DND-41 (cell line): ENCODE measurements around the gene HLA-DOA.

Experiments used
- ATAC-seq: fragments of 200-7000 bp; cut with Tn5 transposase; 3 replicates; pipeline ENCODE4 v1.9.1; 2021; ENCODE audit warnings: low read depth; ENCODE audit not compliant: insufficient read depth
- DNase-seq: peaks from one replicate; pipeline ENCODE4 v3.0.0-alpha.2; 2020
- H2AFZ ChIP-seq: 2 replicates; pipeline ENCODE4 v1.6.0; 2012; ENCODE audit warnings: low read depth, low read length
- H3K27ac ChIP-seq: 2 replicates; pipeline ENCODE4 v1.5.1; 2012; ENCODE audit warnings: low read length, inconsistent platforms
- H3K27me3 ChIP-seq: fragments of 200-600 bp; sonication (generic); 2 replicates; pipeline ENCODE4 v1.6.0; 2012; ENCODE audit warnings: low read length, mild to moderate bottlenecking, inconsistent platforms; ENCODE audit not compliant: insufficient read depth, poor library complexity
- H3K36me3 ChIP-seq: 2 replicates; pipeline ENCODE4 v1.5.1; 2012; ENCODE audit warnings: low read length, inconsistent platforms; ENCODE audit not compliant: insufficient read depth
- H3K4me1 ChIP-seq: 2 replicates; pipeline ENCODE4 v1.5.1; 2012; ENCODE audit warnings: mild to moderate bottlenecking, low read length; ENCODE audit not compliant: insufficient read depth
- H3K4me2 ChIP-seq: 2 replicates; pipeline ENCODE4 v1.6.0; 2012; ENCODE audit warnings: mild to moderate bottlenecking, moderate library complexity, low read length, inconsistent platforms; ENCODE audit not compliant: insufficient read depth
- H3K4me3 ChIP-seq, 2 experiments: fragments of 200-600 bp in 1 of 2; shearing (Covaris generic) in 1 of 2; 2 replicates each; pipeline ENCODE4 v1.5.1; 2012 to 2016; ENCODE audit warnings: inconsistent platforms in 2 of 2, low read length in 2 of 2, mild to moderate bottlenecking in 2 of 2, low read depth in 1 of 2, moderate library complexity in 1 of 2
- H3K79me2 ChIP-seq: 2 replicates; pipeline ENCODE4 v1.6.0; 2012; ENCODE audit warnings: low read length, inconsistent platforms; ENCODE audit not compliant: insufficient read depth
- H3K9ac ChIP-seq: 2 replicates; pipeline ENCODE4 v1.6.0; 2012; ENCODE audit warnings: low read depth, mild to moderate bottlenecking, inconsistent platforms, low read length, moderate library complexity
- H3K9me3 ChIP-seq: 2 replicates; pipeline ENCODE4 v1.5.1; 2012; ENCODE audit warnings: low read length, moderate library complexity, mild to moderate bottlenecking, inconsistent platforms; ENCODE audit not compliant: insufficient read depth, severe bottlenecking
- H4K20me1 ChIP-seq: 2 replicates; pipeline ENCODE4 v1.6.0; 2012; ENCODE audit warnings: low read length; ENCODE audit not compliant: insufficient read depth
- EZH2 ChIP-seq: IDR thresholded peaks from 3 replicates; pipeline ENCODE4 v1.6.1; 2012; ENCODE audit warnings: borderline replicate concordance, low read depth, mild to moderate bottlenecking, moderate library complexity, low read length, inconsistent platforms; ENCODE audit not compliant: severe bottlenecking
- TF ChIP-seq, protein P1 (sequence below): IDR thresholded peaks from 2 replicates; pipeline ENCODE4 v1.5.1; 2012; ENCODE audit warnings: borderline replicate concordance, low read length, moderate library complexity, mild to moderate bottlenecking; ENCODE audit not compliant: poor library complexity, severe bottlenecking; ENCODE audit errors: extremely low read depth

HLA-DOA gene

DNA sequence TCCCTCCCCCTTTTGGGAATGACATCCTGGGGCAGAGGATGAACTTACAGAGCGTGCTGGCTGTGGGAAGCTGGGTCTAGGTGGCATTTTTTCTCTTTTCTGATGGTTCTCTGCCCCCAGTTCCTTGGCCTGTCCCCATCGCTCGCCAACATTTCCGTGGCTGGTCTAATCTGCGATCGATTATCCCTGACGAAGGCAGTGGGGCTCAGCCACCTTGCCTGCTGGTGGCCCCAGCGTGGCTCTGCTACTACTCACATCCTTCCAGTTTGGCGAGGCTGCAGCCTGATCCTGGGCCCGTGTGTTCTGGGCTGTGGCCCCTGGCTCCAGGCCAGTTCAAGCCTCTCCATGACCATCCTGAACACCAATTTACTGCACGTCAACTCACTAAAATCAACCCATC lies 6.4 kb upstream of the HLA-DOA start:
- Histone ChIP-seq H3K4me1 (peaks cover 6% of the 10 kb centered on the region; the same call in 1 of the 2 replicates), H3K4me3 (no peak overlapping the region), H3K9ac (no peak overlapping the region), H4K20me1 (no peaks in the 10 kb centered on the region), H3K79me2 (no peaks in the 10 kb centered on the region), H3K27ac (no peak overlapping the region), H3K4me2 (no peak overlapping the region), H3K27me3 (peaks cover 50% of the 10 kb centered on the region), H3K36me3 (no peaks in the 10 kb centered on the region), H2AFZ (no peak overlapping the region), H3K9me3 (no peaks in the 10 kb centered on the region)
- no peak for TF ChIP-seq EZH2
- TF ChIP-seq, protein P1, sequence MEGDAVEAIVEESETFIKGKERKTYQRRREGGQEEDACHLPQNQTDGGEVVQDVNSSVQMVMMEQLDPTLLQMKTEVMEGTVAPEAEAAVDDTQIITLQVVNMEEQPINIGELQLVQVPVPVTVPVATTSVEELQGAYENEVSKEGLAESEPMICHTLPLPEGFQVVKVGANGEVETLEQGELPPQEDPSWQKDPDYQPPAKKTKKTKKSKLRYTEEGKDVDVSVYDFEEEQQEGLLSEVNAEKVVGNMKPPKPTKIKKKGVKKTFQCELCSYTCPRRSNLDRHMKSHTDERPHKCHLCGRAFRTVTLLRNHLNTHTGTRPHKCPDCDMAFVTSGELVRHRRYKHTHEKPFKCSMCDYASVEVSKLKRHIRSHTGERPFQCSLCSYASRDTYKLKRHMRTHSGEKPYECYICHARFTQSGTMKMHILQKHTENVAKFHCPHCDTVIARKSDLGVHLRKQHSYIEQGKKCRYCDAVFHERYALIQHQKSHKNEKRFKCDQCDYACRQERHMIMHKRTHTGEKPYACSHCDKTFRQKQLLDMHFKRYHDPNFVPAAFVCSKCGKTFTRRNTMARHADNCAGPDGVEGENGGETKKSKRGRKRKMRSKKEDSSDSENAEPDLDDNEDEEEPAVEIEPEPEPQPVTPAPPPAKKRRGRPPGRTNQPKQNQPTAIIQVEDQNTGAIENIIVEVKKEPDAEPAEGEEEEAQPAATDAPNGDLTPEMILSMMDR: no peak
- ATAC-seq: no peak
- no peak for DNase-seq

DNA sequence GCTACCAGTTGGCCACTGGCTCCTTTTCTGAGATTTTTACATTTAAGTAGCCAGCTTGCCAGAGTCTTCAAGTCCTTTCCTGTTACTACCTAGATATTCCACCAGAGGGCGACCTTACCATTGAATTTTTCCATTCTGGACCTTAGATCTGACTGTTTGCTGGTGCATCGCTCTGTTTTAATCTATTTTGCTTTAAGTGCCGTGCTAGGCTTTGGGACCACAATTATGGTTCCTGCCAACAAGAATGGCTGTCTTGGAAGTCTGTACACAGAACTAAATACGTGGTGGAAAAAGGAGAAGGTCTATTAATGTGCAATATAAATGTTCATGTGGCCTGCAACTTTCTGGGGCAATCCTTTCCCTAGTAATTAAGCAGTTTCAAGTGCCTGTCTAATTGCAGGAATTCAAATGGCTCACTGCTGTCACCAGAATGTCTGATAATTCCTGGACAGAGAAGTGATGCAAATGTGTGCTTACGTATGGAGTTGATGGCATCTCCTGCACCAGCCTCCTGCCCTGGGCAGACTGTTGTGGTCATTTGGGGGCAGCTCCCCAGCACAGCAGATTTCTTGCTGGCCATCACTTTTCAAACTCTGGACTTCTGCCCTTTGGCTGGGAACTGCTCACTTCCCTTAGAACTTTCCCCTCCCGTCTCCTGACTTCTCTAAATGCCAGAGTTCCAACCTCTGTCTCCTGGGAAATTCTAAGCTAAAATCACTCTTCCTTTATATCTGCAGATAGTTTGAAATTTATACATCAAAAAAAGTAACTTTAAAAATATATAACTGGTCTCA lies 5.6 kb upstream of the HLA-DOA start:
- no peaks in the 10 kb centered on the region for H3K9me3 ChIP-seq
- no peaks in the 10 kb centered on the region for H3K36me3 ChIP-seq
- TF ChIP-seq, protein P1: peak; percentile 84
- TF ChIP-seq EZH2: no peak
- H3K27me3 ChIP-seq: peaks cover 49% of the 10 kb centered on the region
- no peak overlapping the region for H3K4me3 ChIP-seq
- DNase-seq (peak; percentile 61), ATAC-seq (peak; percentile 75)
- no peak overlapping the region for H3K9ac ChIP-seq
- no peak overlapping the region for H2AFZ ChIP-seq
- no peaks in the 10 kb centered on the region for H4K20me1 ChIP-seq
- no peak overlapping the region for H3K4me2 ChIP-seq
- peaks cover 6% of the 10 kb centered on the region; the same call in 1 of the 2 replicates for H3K4me1 ChIP-seq
- H3K27ac ChIP-seq: no peak overlapping the region
- no peaks in the 10 kb centered on the region for H3K79me2 ChIP-seq

DNA sequence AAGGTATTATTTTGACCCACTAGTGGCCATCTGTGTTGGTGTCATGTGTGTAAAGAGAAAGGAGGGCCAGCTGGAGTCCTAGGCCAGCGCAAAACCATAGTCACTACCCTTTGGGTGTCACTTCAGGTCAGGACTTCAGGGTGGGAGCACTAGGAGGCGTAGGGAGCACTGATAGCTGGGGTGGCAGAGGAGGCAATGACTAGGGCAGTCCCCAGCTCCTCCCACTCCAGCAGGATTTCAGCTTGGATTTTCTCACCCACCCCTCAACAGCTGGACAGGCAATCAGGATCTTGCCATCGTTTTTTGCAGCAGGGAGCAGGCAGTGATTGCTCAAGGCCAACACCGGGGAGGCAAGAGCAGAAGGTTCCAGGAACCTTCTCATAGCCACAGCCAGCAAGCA lies 4.2 kb upstream of the HLA-DOA start:
- H3K4me3 ChIP-seq: no peak overlapping the region
- no peak for DNase-seq
- peaks cover 41% of the 10 kb centered on the region for H3K27me3 ChIP-seq
- no peaks in the 10 kb centered on the region for H3K9me3 ChIP-seq
- no peak for TF ChIP-seq EZH2
- TF ChIP-seq, protein P1: no peak
- H3K27ac ChIP-seq: no peak overlapping the region
- no peak overlapping the region for H2AFZ ChIP-seq
- H3K9ac ChIP-seq: no peak overlapping the region
- H3K79me2 ChIP-seq: no peaks in the 10 kb centered on the region
- no peaks in the 10 kb centered on the region; the same call in 1 of the 2 replicates for H3K4me1 ChIP-seq
- no peak overlapping the region for H3K4me2 ChIP-seq
- no peaks in the 10 kb centered on the region for H4K20me1 ChIP-seq
- no peak for ATAC-seq
- no peaks in the 10 kb centered on the region for H3K36me3 ChIP-seq
